HEK293T (cell line): ENCODE data around the gene UEVLD.

Experiments
- CTCF ChIA-PET: fragments of 350-600 bp; formaldehyde crosslinking; extraction: SDS; loops from one replicate; lab custom pipeline; 2021; ENCODE audit warnings: antibody characterized with exemption, inconsistent platforms; lab: Yijun Ruan, JAX
- POLR2A ChIA-PET: fragments of 350-600 bp; formaldehyde crosslinking; extraction: SDS; loops from one replicate; lab custom pipeline; 2020; ENCODE audit warnings: antibody characterized with exemption, inconsistent platforms; lab: Yijun Ruan, JAX
- DNase-seq: peaks from one replicate; pipeline ENCODE4 v3.0.0; 2012; ENCODE audit warnings: mixed read lengths; ENCODE audit errors: extremely low spot score
- ARNT ChIP-seq: fragments of 450-650 bp; IDR thresholded peaks from 2 replicates; pipeline ENCODE4 v1.6.1; 2017; ENCODE audit warnings: mild to moderate bottlenecking
- BHLHE40 ChIP-seq: fragments of 450-650 bp; IDR thresholded peaks from 2 replicates; pipeline ENCODE4 v1.6.1; 2016; ENCODE audit warnings: mild to moderate bottlenecking, moderate library complexity, borderline replicate concordance
- CTBP1 ChIP-seq: fragments of 450-650 bp; IDR thresholded peaks from 2 replicates; pipeline ENCODE4 v1.6.1; 2016; ENCODE audit warnings: borderline replicate concordance
- ELF4 ChIP-seq: fragments of 450-650 bp; IDR thresholded peaks from 2 replicates; pipeline ENCODE4 v1.6.1; 2017; ENCODE audit warnings: antibody characterized with exemption
- FOXA1 ChIP-seq: fragments of 450-650 bp; IDR thresholded peaks from 2 replicates; pipeline ENCODE4 v1.6.1; 2016; ENCODE audit warnings: mild to moderate bottlenecking
- FOXK2 ChIP-seq: fragments of 450-650 bp; IDR thresholded peaks from 2 replicates; pipeline ENCODE4 v1.6.1; 2016; ENCODE audit warnings: mild to moderate bottlenecking
- FOXM1 ChIP-seq: fragments of 450-650 bp; IDR thresholded peaks from 2 replicates; pipeline ENCODE4 v1.6.1; 2017; ENCODE audit warnings: mild to moderate bottlenecking, borderline replicate concordance
- HDGF ChIP-seq: fragments of 450-650 bp; IDR thresholded peaks from 2 replicates; pipeline ENCODE4 v1.6.1; 2017; ENCODE audit warnings: antibody characterized with exemption, borderline replicate concordance
- L3MBTL2 ChIP-seq: fragments of 450-650 bp; conservative IDR thresholded peaks from 2 replicates; pipeline ENCODE4 v1.6.1; 2016; ENCODE audit warnings: mild to moderate bottlenecking
- LEF1 ChIP-seq: fragments of 450-650 bp; IDR thresholded peaks from 2 replicates; pipeline ENCODE4 v1.6.1; 2017; ENCODE audit warnings: mild to moderate bottlenecking, borderline replicate concordance
- NFRKB ChIP-seq: fragments of 450-650 bp; IDR thresholded peaks from 2 replicates; pipeline ENCODE4 v1.6.1; 2016; ENCODE audit warnings: mild to moderate bottlenecking, moderate library complexity
- SP1 ChIP-seq: fragments of 450-650 bp; IDR thresholded peaks from 2 replicates; pipeline ENCODE4 v1.6.1; 2017
- SUZ12 ChIP-seq: fragments of 450-650 bp; IDR thresholded peaks from 2 replicates; pipeline ENCODE4 v1.6.1; 2016; ENCODE audit warnings: mild to moderate bottlenecking
- TARDBP ChIP-seq: fragments of 450-650 bp; IDR thresholded peaks from 2 replicates; pipeline ENCODE4 v1.6.1; 2016
- ZNF384 ChIP-seq: fragments of 450-650 bp; IDR thresholded peaks from 2 replicates; pipeline ENCODE4 v1.6.1; 2016
- TF ChIP-seq, protein P1 (sequence below): fragments of 450-650 bp; IDR thresholded peaks from 2 replicates; pipeline ENCODE4 v1.6.1; 2016

Gene UEVLD

DNA sequence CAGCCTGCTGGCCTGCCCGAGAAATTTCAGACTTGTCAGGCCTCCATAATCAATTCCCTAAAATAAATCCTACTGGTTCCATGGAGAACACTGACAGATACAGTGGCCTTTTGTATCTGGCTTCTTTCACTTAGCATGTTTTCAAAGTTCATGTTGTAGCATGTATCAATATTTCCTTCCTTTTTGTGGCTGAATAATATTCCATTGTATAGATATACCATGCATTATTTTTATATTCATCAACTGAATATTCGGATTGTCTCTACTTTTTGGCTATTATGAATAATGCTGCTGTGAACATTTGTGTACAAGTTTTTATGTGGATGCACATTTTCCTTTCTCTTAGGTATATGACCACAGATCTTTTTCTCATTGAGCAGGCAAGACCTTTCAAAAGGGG lies 35.2 kb upstream of the UEVLD start:
- ChIA-PET POLR2A (interaction anchor here (1.0 kb wide), 1 partner anchor 10 kb away, joined by 4 read pairs; the partner anchor contains the start of gene SPTY2D1), CTCF (no interaction called here)

DNA sequence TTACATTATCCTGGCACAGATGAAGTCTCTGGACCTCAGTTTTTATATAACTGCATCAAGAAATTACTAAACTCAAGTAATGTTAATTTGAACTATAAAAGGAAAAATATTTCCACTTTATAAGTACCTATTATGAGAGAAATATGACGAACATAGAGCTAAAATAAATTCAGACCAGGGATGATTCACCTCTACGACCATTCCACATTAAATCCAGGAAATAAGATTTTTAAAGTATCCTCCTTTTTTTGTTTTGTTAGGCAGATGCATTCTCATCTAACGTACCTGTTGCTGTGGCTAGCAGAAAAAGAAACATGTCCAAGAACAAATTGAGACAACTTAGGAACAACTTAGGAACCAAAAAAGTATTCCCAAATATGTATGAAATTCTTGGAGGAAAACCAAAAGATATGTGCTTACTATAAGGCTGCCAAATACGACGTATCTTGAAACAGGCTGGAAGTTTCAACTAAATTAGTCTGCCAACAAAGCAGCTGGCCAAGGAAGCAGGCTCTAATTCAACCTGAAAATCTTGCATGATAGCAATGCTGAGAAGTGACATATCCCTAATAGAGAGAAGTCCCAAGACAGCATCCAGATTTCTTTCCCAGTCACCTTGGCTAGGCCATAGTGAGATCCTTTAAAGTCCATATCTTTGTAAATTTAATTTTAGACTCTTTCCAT lies 29.9 kb upstream of the UEVLD start:
- CTCF ChIA-PET: no interaction called here
- POLR2A ChIA-PET: no interaction called here

More for the DNA sequence above, 35.2 kb upstream of the UEVLD start:
- no peak for DNase-seq
- TF ChIP-seq, protein P1, sequence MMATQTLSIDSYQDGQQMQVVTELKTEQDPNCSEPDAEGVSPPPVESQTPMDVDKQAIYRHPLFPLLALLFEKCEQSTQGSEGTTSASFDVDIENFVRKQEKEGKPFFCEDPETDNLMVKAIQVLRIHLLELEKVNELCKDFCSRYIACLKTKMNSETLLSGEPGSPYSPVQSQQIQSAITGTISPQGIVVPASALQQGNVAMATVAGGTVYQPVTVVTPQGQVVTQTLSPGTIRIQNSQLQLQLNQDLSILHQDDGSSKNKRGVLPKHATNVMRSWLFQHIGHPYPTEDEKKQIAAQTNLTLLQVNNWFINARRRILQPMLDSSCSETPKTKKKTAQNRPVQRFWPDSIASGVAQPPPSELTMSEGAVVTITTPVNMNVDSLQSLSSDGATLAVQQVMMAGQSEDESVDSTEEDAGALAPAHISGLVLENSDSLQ: no peak
- TF ChIP-seq SUZ12 (no peak), ZNF384 (no peak), FOXM1 (no peak), ELF4 (no peak), ARNT (no peak), L3MBTL2 (no peak), SP1 (no peak), HDGF (no peak), FOXK2 (no peak), TARDBP (no peak), LEF1 (no peak), BHLHE40 (no peak), CTBP1 (no peak), NFRKB (no peak), FOXA1 (no peak)

DNA sequence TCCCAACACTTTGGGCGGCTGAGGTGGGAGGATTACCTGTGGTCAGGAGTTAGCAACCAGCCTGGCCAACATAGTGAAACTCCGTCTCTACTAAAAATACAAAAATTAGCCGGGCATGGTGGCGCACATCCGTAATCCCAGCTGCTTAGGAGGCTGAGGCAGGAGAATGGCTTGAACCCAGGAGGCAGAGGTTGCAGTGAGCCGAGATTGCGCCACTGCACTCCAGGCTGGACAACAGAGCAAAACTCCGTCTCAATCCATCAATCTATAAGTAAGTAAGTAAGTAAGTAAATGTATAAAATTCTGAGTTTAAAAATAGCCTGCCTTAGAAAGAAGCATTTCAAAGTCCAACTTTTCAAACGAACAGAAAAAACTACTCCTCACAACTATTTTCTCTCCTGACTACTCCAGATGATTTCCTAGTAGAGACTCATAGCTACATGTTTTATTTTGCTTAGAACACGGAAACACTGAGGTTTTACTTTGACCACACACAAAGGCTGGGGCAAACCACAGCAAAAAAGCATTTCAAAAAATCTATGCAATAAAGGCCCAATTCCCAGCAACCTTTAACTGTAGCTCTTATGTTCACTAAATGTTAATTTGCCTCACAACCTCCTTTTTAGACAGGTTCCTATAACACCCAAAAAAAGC lies 29.3 kb upstream of the UEVLD start:
- ChIA-PET POLR2A (no interaction called here), CTCF (no interaction called here)
- no peak for DNase-seq
- TF ChIP-seq, protein P1: no peak
- no peak for TF ChIP-seq FOXK2
- no peak for TF ChIP-seq TARDBP
- no peak for TF ChIP-seq NFRKB
- TF ChIP-seq BHLHE40: no peak
- no peak for TF ChIP-seq FOXA1

More for the DNA sequence above, 29.9 kb upstream of the UEVLD start:
- DNase-seq: no peak
- TF ChIP-seq, protein P1: no peak
- TF ChIP-seq SP1 (no peak), FOXK2 (no peak), TARDBP (no peak)

DNA sequence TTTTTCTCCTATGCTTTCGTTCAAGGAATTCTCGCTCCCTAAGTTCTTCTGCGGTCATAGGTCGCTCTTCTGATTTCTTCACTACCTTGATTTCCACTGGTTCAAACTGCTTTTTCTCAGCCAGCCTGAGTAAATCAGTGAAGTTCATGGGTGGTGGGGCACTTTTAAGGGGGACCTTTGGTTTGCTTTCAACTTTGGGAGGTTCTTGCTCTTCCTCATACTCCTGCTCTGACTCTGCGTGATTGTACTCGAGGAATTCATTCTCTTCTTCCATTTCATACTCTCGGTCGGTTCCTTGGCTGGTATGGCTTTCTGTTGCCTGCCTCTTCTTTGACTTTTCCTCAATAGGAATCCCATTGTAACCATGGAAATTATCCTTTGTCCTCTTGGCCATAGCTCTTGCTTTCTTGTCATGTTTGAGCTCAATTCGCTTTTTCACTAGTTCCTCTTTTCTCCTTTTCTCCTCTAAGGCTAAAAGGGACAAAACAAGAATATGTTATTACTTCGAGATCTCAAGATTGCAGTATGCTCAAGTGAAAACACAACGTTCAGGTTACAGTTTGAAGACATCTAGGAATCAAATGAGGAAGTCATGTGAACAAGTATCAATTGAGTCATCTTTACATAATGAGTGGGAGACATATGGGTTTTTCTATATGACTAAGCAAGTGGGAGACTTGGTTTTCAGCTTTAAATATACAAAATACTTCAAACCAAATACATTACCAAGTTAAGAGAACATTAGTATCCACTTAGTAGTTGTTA lies 27.3 kb upstream of the UEVLD start:
- no peak for DNase-seq
- TF ChIP-seq HDGF: no peak
- TF ChIP-seq TARDBP: no peak
- TF ChIP-seq ZNF384: no peak
- no peak for TF ChIP-seq NFRKB
- no peak for TF ChIP-seq ELF4
- TF ChIP-seq, protein P1: no peak
- TF ChIP-seq FOXA1: no peak
- TF ChIP-seq ARNT: no peak
- TF ChIP-seq SP1: no peak
- no peak for TF ChIP-seq SUZ12
- TF ChIP-seq L3MBTL2: no peak
- no peak for TF ChIP-seq LEF1
- no peak for TF ChIP-seq CTBP1
- TF ChIP-seq BHLHE40: no peak
- TF ChIP-seq FOXM1: no peak
- TF ChIP-seq FOXK2: no peak
- ChIA-PET CTCF (no interaction called here), POLR2A (interaction anchor here (0.7 kb wide), 1 partner anchor 37 kb away, joined by 3 read pairs; no protein-coding TSS in a partner anchor)

DNA sequence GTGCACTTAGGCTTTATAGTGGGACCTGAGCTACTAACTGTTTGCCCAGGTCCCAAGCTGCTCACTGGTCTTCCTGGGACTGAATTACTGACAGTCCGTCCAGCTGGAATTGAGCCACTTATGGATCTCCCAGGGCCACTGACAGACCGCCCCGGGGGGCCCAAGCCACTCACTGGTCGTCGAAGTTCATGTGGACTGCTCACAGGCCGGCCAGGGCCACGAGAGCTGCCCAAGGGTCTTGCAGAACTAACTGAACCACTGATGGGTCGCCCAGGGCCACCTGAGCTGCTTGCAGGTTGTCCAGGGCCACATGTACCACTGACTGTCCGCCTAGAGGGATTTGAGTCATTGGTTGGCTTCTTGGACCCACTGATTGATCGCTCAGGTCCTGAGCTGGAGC lies 26.1 kb upstream of the UEVLD start:
- ChIA-PET POLR2A (no interaction called here), CTCF (interaction anchor here (1.5 kb wide), 1 partner anchor 107 kb away, joined by 5 read pairs; no protein-coding TSS in a partner anchor)
- TF ChIP-seq LEF1 (no peak), SUZ12 (no peak), ELF4 (no peak), NFRKB (no peak), FOXM1 (no peak), SP1 (no peak), HDGF (no peak), FOXK2 (no peak), ARNT (no peak)
- DNase-seq: no peak
